BLaER1 (cell line): ENCODE data around the gene TRMT5.

Experiments used
- H3K27ac ChIP-seq: shearing (Covaris generic); formaldehyde crosslinking; 2 replicates; pipeline ENCODE4 v1.8.1; 2022
- H3K27me3 ChIP-seq: shearing (Covaris generic); formaldehyde crosslinking; 2 replicates; pipeline ENCODE4 v1.8.1; 2022
- H3K36me3 ChIP-seq: shearing (Covaris generic); formaldehyde crosslinking; 2 replicates; pipeline ENCODE4 v1.8.1; 2022
- H3K4me1 ChIP-seq: shearing (Covaris generic); formaldehyde crosslinking; 2 replicates; pipeline ENCODE4 v1.8.1; 2022
- H3K4me2 ChIP-seq: shearing (Covaris generic); formaldehyde crosslinking; 2 replicates; pipeline ENCODE4 v1.8.1; 2022
- H3K4me3 ChIP-seq: shearing (Covaris generic); formaldehyde crosslinking; 2 replicates; pipeline ENCODE4 v1.8.1; 2022
- H3K9ac ChIP-seq: shearing (Covaris generic); formaldehyde crosslinking; 2 replicates; pipeline ENCODE4 v1.8.1; 2022
- H3K9me3 ChIP-seq: shearing (Covaris generic); formaldehyde crosslinking; 2 replicates; pipeline ENCODE4 v1.8.1; 2022
- H4K20me1 ChIP-seq: shearing (Covaris generic); formaldehyde crosslinking; 2 replicates; pipeline ENCODE4 v1.8.1; 2022
- Cebpa-rat ChIP-seq: shearing (Covaris generic); IDR thresholded peaks from 2 replicates; pipeline ENCODE4 v1.8.1; 2022

Gene TRMT5

GRCh38 chr14:60944204-60944603 is 36.7 kb downstream of the TRMT5 start:
- Histone ChIP-seq H3K4me2 (no peak overlapping the region), H3K4me1 (no peaks in the 10 kb centered on the region), H3K27me3 (no peaks in the 10 kb centered on the region), H3K36me3 (0 out of 2 replicates have a peak, but pooled peaks cover 5% of the 10 kb centered on the region), H3K9ac (no peak overlapping the region), H3K27ac (no peak overlapping the region), H3K4me3 (no peak overlapping the region), H4K20me1 (no peaks in the 10 kb centered on the region), H3K9me3 (no peaks in the 10 kb centered on the region)
- no peak for TF ChIP-seq Cebpa-rat

GRCh38 chr14:60943637-60944032 is 37.2 kb downstream of the TRMT5 start:
- Histone ChIP-seq H3K4me3 (no peak overlapping the region), H3K36me3 (0 out of 2 replicates have a peak, but pooled peaks cover 5% of the 10 kb centered on the region), H3K4me2 (no peak overlapping the region), H3K9me3 (no peaks in the 10 kb centered on the region), H3K27ac (no peak overlapping the region), H4K20me1 (no peaks in the 10 kb centered on the region), H3K9ac (no peak overlapping the region), H3K4me1 (no peaks in the 10 kb centered on the region), H3K27me3 (no peaks in the 10 kb centered on the region)
- no peak for TF ChIP-seq Cebpa-rat

DNA sequence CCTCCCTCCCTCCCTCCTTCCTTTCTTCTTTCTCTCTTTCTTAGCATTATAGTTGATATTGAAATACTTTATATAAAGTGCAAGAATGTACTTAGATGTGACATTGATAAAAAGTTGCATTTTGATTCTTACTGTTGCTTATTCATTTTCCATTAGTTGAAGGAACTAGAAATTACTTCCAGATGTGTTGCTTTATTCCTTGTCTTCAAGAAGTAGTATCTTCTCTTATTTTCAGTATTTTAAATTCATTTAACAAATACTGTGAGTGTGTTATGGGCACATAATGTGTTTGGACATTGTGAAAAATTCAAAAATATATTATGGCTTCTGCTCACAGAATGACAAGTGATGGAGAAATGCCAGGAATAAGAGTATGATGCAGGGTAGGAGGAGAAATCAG is 45.6 kb downstream of the TRMT5 start:
- Histone ChIP-seq H3K4me3 (no peak overlapping the region), H3K4me1 (peaks cover 4% of the 10 kb centered on the region; the same call in 1 of the 2 replicates), H3K9ac (no peak overlapping the region), H3K36me3 (peaks cover 4% of the 10 kb centered on the region; the same call in 1 of the 2 replicates), H3K4me2 (no peak overlapping the region), H3K9me3 (0 out of 2 replicates have a peak, but pooled peaks cover 5% of the 10 kb centered on the region), H3K27ac (no peak overlapping the region), H3K27me3 (no peaks in the 10 kb centered on the region), H4K20me1 (0 out of 2 replicates have a peak, but pooled peaks cover 7% of the 10 kb centered on the region)
- TF ChIP-seq Cebpa-rat: no peak

- Histone ChIP-seq H3K4me1 (peaks cover 4% of the 10 kb centered on the region; the same call in 1 of the 2 replicates), H4K20me1 (0 out of 2 replicates have a peak, but pooled peaks cover 7% of the 10 kb centered on the region), H3K9me3 (0 out of 2 replicates have a peak, but pooled peaks cover 5% of the 10 kb centered on the region), H3K27ac (no peak overlapping the region), H3K4me2 (no peak overlapping the region), H3K27me3 (no peaks in the 10 kb centered on the region), H3K36me3 (peaks cover 4% of the 10 kb centered on the region; the same call in 1 of the 2 replicates), H3K4me3 (no peak overlapping the region), H3K9ac (no peak overlapping the region)
- TF ChIP-seq Cebpa-rat: no peak
Measured at GRCh38 chr14:60933920-60934655, 46.8 kb downstream of the TRMT5 start.

DNA sequence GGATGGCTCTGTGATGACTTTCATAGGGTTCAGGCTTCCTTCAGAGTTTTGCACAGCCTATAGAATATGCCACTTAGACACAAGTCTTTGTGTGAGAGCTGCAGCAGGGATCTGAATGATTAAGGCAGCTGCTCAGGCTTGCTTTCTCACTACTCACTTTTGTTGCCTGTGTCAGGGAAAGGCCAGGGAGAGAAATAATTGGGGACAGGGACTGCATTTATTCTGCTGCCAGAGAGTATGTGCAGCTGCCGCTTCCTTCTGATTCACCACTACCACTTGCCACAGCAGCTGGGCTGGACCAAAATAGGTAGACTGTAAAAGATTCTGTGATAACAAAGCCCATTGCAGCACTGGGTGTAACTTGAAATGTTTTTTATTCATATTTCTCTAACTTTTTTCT is 49.7 kb downstream of the TRMT5 start:
- Histone ChIP-seq H3K4me2 (no peak overlapping the region), H3K9me3 (0 out of 2 replicates have a peak, but pooled peaks cover 5% of the 10 kb centered on the region), H3K27ac (no peak overlapping the region), H3K9ac (no peak overlapping the region), H4K20me1 (0 out of 2 replicates have a peak, but pooled peaks cover 7% of the 10 kb centered on the region), H3K27me3 (no peaks in the 10 kb centered on the region), H3K4me1 (peaks cover 4% of the 10 kb centered on the region; the same call in 1 of the 2 replicates), H3K36me3 (peaks cover 4% of the 10 kb centered on the region; the same call in 1 of the 2 replicates), H3K4me3 (no peak overlapping the region)
- no peak for TF ChIP-seq Cebpa-rat

- Histone ChIP-seq H3K9ac (no peak overlapping the region), H3K4me3 (no peak overlapping the region)
- no peak for TF ChIP-seq Cebpa-rat
Measured at GRCh38 chr14:60926002-60926401, 54.9 kb downstream of the TRMT5 start.

GRCh38 chr14:60925286-60925685 is 55.6 kb downstream of the TRMT5 start:
- Histone ChIP-seq H4K20me1 (no peaks in the 10 kb centered on the region), H3K36me3 (no peaks in the 10 kb centered on the region), H3K4me2 (no peak overlapping the region), H3K4me3 (no peak overlapping the region), H3K9me3 (no peaks in the 10 kb centered on the region), H3K27ac (no peak overlapping the region), H3K27me3 (no peaks in the 10 kb centered on the region), H3K9ac (no peak overlapping the region), H3K4me1 (no peaks in the 10 kb centered on the region)
- TF ChIP-seq Cebpa-rat: no peak

More at GRCh38 chr14:60926002-60926401, 54.9 kb downstream of the TRMT5 start:
- no peaks in the 10 kb centered on the region for H3K9me3 ChIP-seq
- H3K4me2 ChIP-seq: no peak overlapping the region
- no peaks in the 10 kb centered on the region for H3K36me3 ChIP-seq
- no peak overlapping the region for H3K27ac ChIP-seq
- 0 out of 2 replicates have a peak, but pooled peaks cover 3% of the 10 kb centered on the region for H4K20me1 ChIP-seq
- no peaks in the 10 kb centered on the region for H3K27me3 ChIP-seq
- peaks cover 2% of the 10 kb centered on the region; the same call in 1 of the 2 replicates for H3K4me1 ChIP-seq

DNA sequence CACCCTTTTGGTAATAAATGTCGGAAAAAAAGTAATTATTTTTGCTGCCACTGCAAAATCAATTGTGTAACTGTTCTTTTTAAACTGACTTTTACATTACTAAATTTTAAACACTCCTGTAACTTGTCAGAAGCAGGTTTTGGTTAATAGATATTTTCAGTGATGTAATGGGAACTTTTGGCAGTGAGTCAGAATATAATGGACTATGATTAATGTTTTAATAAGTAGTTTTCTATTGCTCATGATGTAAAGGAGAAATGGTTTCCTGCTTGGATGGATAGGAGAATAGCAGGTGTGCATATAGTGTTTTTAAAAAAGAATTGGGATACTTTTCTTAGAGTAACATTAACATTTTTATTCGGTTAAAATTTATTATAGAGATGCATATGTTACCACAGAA is 58.8 kb downstream of the TRMT5 start:
- Histone ChIP-seq H3K27me3 (no peaks in the 10 kb centered on the region), H4K20me1 (no peaks in the 10 kb centered on the region), H3K9me3 (peaks cover 4% of the 10 kb centered on the region; the same call in 1 of the 2 replicates), H3K4me1 (no peaks in the 10 kb centered on the region), H3K9ac (no peak overlapping the region), H3K27ac (no peak overlapping the region), H3K36me3 (peaks cover 15% of the 10 kb centered on the region; the same call in 1 of the 2 replicates), H3K4me3 (no peak overlapping the region), H3K4me2 (no peak overlapping the region)
- TF ChIP-seq Cebpa-rat: no peak
